ENCODE data around the gene SLMAP. TPM values are rescaled to one million over a fixed set of nuclear protein-coding genes. Genes with fewer than 3 reads are reported as not detected.
A peak's percentile ranks its signal among the peaks of the same experiment; 100 is the strongest.

The SLMAP gene
- total RNA-seq, 1 donor from 2014 or later, result 263 TPM

DNA sequence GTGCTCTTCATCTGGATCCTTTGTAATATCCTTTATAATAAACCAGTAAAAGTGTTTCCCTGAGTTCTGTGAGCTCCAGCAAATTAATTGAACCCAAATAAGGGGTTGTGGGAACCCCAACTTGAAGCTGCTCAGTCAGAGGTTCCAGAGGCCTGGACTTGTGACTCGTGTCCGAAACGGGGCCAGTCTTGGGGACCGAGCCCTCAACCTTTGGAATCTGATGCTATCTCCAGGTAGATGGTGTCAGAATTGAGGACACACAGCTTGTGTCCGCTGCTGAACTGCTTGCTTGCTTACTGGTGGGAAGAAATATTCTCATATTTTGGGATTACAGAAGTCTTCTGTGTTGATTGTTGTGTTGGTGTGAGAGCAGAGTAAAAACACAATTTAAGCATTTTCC, 212.4 kb downstream of the SLMAP start:
- DNase-seq (no peak), ATAC-seq (no peak)
- intact Hi-C loops (cut with micrococcal nuclease), result no loop called here

DNA sequence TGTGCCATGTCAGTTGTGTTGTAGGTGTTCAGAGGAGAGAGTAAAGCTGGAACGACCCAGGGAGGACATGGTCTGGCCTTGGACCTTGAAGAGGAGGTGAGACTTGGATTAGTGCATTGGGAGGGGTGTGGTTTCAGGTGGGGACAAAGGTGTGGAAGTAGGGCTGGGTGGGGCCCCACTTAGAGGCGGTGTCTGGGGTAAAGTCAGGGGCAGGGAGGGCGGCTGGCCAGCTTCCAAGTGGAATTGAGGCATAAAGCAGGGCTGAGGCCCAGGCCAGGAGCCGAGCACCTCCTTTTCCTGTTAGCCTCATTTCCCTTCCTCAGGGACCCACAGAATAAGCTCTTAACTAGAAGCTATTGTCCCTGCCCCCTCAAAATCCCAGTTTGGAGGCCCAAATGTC, 215.9 kb downstream of the SLMAP start:
- intact Hi-C loops (cut with micrococcal nuclease), result no loop called here
- DNase-seq, result no peak
- peak; percentile 36 for ATAC-seq

DNA sequence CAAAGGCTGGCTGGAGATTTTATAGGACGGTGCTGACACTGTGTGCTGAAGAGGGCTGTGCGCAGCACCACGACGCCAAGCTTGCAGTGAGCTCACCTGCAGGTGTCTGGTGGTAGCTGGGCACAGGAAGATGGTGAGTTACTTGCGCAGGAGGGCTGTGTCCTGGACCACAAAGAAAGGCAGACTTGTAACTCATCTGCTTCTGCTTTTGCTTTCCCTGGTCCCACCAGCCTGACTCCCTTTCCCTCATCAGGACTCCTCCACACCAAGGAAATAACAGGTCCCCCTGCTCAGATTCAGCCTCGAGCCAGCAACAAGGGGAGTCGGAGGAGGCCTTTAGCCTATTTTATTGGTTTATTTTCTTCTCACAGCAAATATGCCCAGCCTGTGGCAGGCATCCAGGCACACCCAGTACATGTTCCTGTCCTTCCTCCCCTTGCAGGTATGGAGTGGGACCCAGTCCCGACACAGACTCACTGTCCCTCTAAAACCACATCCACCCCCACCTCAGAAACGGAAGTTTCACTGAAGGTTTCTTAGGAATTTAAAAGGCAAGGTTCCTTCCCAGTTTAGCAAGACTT, 216.5 kb downstream of the SLMAP start:
- DNase-seq (no peak), ATAC-seq (no peak)
- intact Hi-C loops (cut with micrococcal nuclease), result no loop called here

DNA sequence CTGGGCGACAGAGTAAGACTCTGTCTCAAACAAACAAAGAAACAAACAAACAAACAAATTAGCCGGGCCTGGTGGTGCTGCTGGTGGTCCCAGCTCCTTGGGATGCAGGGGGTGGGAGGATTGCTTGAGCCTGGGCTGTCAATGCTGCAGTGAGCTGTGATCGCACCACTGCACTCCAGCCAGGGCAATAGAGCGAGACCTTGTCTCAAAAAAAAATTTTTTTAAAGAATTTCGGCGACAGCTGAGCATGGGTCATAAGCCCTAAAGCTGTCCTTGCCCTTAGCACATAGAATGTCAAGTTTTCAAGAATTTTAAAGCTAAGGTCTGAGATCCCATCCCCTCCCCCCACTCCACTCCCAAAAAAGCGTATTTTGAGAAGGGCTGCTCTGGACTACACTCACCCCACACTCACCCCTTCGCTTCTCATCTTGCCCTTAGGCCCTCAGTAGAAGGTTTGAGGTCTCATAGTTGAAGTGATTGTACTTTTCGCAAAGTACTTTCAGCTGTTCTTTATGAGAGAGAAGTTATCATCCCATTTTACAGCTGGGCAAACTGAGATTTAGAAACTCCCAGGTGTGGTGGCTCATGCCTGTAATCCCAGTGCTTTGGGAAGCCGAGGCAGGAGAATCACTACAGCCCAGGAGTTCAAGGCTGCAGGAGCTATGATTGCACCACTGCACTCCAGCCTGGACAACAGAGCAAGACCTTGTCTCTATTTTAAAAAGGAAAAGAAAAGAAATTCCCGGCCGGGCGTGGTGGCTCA, 217.8 kb downstream of the SLMAP start:
- no peak for ATAC-seq
- intact Hi-C loops (cut with micrococcal nuclease), result no loop called here
- no peak for DNase-seq

DNA sequence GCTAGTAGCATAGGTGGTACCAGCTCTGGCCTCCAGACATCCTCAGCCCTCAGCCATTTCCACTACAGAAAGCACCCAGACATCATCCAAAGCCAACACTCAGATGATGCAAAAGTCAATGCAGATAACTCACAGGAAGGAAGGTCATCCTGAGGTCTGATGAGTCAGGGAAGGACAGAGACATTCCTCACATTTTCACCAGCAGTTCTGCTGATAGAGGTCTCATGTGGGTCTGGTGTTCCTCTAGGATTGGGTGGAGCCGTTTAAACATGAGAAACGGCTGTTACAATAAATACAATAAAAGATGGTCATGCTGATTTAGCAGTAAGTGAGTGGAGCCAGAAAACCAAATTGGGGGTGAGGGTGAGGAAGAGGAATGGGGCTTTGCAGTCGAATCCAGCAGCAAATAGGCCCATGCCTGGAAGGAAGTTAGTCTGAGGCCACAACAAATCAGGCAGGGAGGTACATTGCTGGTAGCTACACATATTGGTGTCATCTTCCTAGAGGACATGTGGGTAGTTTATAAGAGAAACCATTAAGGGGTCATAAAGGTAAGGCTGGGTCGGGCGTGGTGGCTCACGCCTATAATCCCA, 218.8 kb downstream of the SLMAP start:
- intact Hi-C loops (cut with micrococcal nuclease), result no loop called here

DNA sequence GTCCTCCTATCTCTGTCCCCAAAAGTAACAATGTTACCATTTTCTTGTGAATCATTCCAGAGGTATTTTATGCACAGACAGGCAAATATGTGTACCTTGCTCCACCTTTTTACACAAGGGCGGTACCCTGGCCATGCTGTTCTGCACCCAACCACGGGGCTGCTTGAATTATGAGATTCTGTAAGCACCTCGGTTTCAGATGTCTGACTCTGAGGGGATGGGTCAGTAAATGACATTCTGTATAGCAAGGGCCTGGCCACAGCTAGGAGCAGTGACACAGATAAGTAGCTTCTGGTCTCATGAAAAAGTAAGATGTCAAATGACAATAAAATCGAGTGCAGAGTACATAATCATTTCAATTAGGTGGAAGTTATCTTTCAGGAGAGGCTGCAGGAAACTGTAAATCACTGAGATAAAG, 221.7 kb downstream of the SLMAP start:
- intact Hi-C loops (cut with micrococcal nuclease), result no loop called here
- ATAC-seq (no peak), DNase-seq (no peak)

More for the DNA sequence above, 218.8 kb downstream of the SLMAP start:
- ATAC-seq, result peak; percentile 70
- DNase-seq, result no peak

DNA sequence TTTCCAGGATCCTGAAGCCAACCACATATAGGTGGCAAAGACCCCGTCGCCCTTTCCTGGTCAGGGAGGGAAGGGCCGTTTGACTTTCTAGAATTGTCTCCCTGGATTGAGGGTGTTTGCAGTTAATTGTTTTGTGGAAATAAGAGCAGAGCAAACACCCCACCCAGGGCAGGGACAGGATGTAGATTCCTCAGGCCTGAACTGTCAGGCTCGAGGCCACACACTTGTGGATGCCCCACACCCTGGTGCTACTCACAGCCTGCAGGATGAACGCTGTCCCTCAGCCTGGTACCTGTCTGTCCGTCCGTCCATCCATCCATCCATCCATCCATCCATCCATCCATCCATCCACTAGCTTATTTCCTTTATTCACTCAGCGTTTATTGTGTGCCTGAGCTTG, 222.2 kb downstream of the SLMAP start:
- intact Hi-C loops (cut with micrococcal nuclease), result no loop called here
- ATAC-seq (peak; percentile 16), DNase-seq (no peak)

Other genes starting within 250 kb of the SLMAP start
- 0.02 TPM for gene DNAH12, start 212.0 kb upstream of the SLMAP start, total RNA-seq
- 11.0 TPM for gene PDE12, start 200.0 kb upstream of the SLMAP start, total RNA-seq
- gene ARF4, start 159.0 kb upstream of the SLMAP start, total RNA-seq, result 61.0 TPM
- 18.5 TPM for gene DENND6A, start 63.2 kb upstream of the SLMAP start, total RNA-seq